NAMALWA (cell line): ENCODE data around the gene NOTCH4.
"Not testable (repeated sequence)": the region's sequence is repeated elsewhere in the genome, so short reads cannot be mapped to it uniquely, and the experiment has no call there.

ENCODE experiments used
- DNase-seq: peaks from one replicate; pipeline ENCODE4 v3.0.0-alpha.2; 2015; ENCODE audit warnings: low spot score

NOTCH4 gene

GRCh38 chr6:32218167-32218566, 5.7 kb downstream of the NOTCH4 start:
- DNase-seq = no peak

- no peak for DNase-seq
Observed at GRCh38 chr6:32216998-32217397, 6.9 kb downstream of the NOTCH4 start.

- DNase-seq = no peak
Observed at GRCh38 chr6:32216285-32216684, 7.6 kb downstream of the NOTCH4 start.

- no peak for DNase-seq
Observed at GRCh38 chr6:32215617-32216016, 8.2 kb downstream of the NOTCH4 start.

- DNase-seq = no peak
Observed at GRCh38 chr6:32214126-32214525, 9.7 kb downstream of the NOTCH4 start.

- DNase-seq = no peak
Observed at GRCh38 chr6:32213649-32214048, 10.2 kb downstream of the NOTCH4 start.

- DNase-seq = no peak
Observed at GRCh38 chr6:32212076-32212760, 11.6 kb downstream of the NOTCH4 start.

- DNase-seq = not testable (repeated sequence)
Observed at GRCh38 chr6:32211432-32211831, 12.4 kb downstream of the NOTCH4 start.

GRCh38 chr6:32210191-32210601, 13.7 kb downstream of the NOTCH4 start:
- no peak for DNase-seq

GRCh38 chr6:32208996-32209395, 14.9 kb downstream of the NOTCH4 start:
- DNase-seq = no peak

- DNase-seq = no peak
Observed at GRCh38 chr6:32204268-32204715, 19.6 kb downstream of the NOTCH4 start.

- no peak for DNase-seq
Observed at GRCh38 chr6:32203426-32204267, 20.2 kb downstream of the NOTCH4 start.

- no peak for DNase-seq
Observed at GRCh38 chr6:32202186-32202585, 21.7 kb downstream of the NOTCH4 start.

GRCh38 chr6:32200711-32201475, 23.0 kb downstream of the NOTCH4 start:
- no peak for DNase-seq

GRCh38 chr6:32198866-32199265, 25.0 kb downstream of the NOTCH4 start:
- DNase-seq = no peak

- no peak for DNase-seq
Observed at GRCh38 chr6:32198345-32198696, 25.5 kb downstream of the NOTCH4 start.

- DNase-seq = no peak
Observed at GRCh38 chr6:32196682-32197616, 26.9 kb downstream of the NOTCH4 start.

- peak; percentile 85 for DNase-seq
Observed at GRCh38 chr6:32195902-32196681, 27.8 kb downstream of the NOTCH4 start.

- DNase-seq = peak; percentile 99
Observed at GRCh38 chr6:32195652-32195901, 28.3 kb downstream of the NOTCH4 start.

GRCh38 chr6:32194825-32195651, 28.8 kb downstream of the NOTCH4 start:
- peak; percentile 78 for DNase-seq
